GM18508 (cell line): ENCODE results near the gene LSM12.

Source experiments
- ATAC-seq: cut with Tn5 transposase; IDR thresholded peaks from one replicate; pipeline ENCODE4 v1.9.1; 2021; ENCODE audit warnings: moderate number of reproducible peaks; ENCODE audit not compliant: insufficient read depth, unreplicated experiment

LSM12 gene

GRCh38 chr17:44097110-44097958 lies 30.9 kb upstream of the LSM12 start:
- ATAC-seq: no peak

GRCh38 chr17:44095647-44096496 lies 29.4 kb upstream of the LSM12 start:
- ATAC-seq: no peak

- no peak for ATAC-seq
Observed at GRCh38 chr17:44095388-44095646, 28.8 kb upstream of the LSM12 start.

- no peak for ATAC-seq
Observed at GRCh38 chr17:44094701-44095387, 28.4 kb upstream of the LSM12 start.

GRCh38 chr17:44093231-44093900 lies 26.9 kb upstream of the LSM12 start:
- ATAC-seq: no peak

GRCh38 chr17:44092051-44092450 lies 25.6 kb upstream of the LSM12 start:
- no peak for ATAC-seq

- no peak for ATAC-seq
Observed at GRCh38 chr17:44091200-44091997, 24.9 kb upstream of the LSM12 start.

GRCh38 chr17:44088254-44088653 lies 21.8 kb upstream of the LSM12 start:
- ATAC-seq: no peak

- ATAC-seq: no peak
Observed at GRCh38 chr17:44087319-44087718, 20.8 kb upstream of the LSM12 start.

GRCh38 chr17:44086364-44087311 lies 20.2 kb upstream of the LSM12 start:
- ATAC-seq: no peak

- no peak for ATAC-seq
Observed at GRCh38 chr17:44085908-44086307, 19.4 kb upstream of the LSM12 start.

GRCh38 chr17:44084921-44085320 lies 18.4 kb upstream of the LSM12 start:
- no peak for ATAC-seq

GRCh38 chr17:44084131-44084538 lies 17.7 kb upstream of the LSM12 start:
- ATAC-seq: no peak

- no peak for ATAC-seq
Observed at GRCh38 chr17:44083250-44083849, 16.9 kb upstream of the LSM12 start.

GRCh38 chr17:44082256-44082927 lies 15.9 kb upstream of the LSM12 start:
- no peak for ATAC-seq

GRCh38 chr17:44081681-44082080 lies 15.2 kb upstream of the LSM12 start:
- no peak for ATAC-seq

- no peak for ATAC-seq
Observed at GRCh38 chr17:44079877-44080821, 13.7 kb upstream of the LSM12 start.
